ENCODE measurements around the gene LPAR6.

The LPAR6 gene

DNA sequence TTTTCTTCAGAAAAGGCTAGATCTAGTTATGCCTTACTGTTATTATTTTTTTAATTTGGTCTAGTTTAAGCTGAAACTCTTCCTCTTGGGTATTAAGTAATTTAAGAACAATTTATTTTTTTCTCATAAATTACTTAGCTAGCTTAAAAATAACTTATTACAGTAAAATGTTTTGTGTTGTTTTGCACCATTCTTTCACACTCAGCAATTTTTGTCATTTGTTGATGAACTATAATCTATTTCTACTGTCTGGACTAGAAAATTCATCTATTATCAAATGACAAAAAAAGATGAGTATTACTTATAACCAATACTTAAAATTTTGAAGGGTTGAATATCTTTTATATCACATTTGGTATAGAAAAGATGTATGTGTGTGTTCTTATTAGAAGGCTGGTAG is 1.6 kb upstream of the LPAR6 start:
- DNase-seq (ENCODE audit: low spot score), result no peak

DNA sequence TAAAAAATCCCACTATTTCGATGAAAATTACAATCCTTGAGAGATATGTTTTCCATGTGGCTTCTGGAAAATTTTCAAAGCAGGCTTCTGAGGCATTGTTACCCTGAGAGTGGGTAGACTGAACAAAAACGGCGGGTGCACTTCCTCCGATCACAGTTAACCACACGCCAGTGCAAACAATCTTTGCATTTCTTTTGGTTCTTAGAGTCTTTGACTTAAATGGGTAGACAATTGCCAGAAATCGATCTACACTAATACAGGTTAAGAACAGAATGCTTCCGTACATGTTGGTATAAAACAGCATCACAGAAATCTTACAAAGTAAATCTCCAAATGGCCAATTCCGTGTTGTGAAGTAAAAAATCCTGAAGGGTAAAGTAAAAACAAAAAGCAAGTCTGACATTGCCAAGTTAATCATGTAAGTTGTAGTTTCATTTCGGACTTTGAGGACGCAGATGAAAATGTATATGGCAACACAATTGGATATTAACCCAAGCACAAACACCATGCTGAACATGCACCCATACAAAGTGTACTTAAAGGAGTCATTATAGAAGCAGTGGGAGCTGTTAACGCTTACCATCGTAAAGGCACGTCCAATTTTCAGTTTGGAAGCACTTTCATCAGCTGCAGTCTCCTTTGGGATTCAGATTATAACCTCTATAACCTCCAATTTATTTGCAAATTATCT is 927 bp downstream of the LPAR6 start:
- DNase-seq (ENCODE audit: low spot score), result no peak

DNA sequence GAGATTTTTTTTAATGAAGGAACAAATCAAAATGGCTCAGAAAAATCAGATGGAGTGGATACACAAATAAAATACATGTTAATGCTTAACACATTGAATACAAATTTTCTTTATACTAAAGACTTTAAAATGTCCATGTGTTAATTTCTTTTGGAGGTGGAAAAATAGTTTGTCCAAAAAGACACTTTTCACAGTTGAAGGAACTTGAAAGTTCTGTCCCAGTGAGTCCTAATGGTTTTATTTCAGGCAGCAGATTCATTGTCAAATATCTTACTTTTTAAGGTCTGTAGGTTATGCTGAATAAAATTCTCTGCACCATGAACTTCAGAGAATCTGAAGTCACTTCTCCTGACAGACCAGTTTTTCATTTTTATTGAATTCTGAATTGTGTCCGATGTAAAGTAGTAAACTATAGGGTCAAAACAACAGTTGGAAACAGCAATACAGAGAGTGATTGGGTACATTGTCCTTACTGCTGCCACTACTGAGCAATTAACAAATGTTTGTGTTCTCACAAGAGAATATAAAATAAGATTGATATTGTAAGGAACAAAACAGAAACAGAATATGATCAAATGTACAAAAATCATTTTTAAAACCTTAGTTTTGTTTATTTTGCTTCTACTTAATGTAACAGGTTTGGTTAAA is 1.6 kb downstream of the LPAR6 start:
- no peak for DNase-seq (ENCODE audit: low spot score)

DNA sequence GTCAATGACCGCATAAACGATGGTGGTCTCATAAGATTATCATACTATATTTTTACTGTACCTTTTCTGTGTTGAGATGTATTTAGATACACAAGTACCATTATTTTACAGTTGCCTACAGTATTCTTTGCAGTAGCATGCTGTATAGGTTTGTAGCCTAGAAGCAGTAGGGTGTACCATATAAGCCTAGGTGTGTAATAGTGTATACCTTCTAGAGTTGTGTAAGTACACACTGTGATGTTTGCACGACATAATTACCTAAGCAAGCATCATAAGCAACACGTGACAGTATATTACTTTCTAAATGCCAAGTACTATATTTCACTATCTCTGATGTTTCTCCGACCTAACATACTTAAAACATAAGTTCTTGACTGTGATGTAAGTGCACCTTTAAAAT is 2.7 kb downstream of the LPAR6 start:
- no peak for DNase-seq (ENCODE audit: low spot score)

DNA sequence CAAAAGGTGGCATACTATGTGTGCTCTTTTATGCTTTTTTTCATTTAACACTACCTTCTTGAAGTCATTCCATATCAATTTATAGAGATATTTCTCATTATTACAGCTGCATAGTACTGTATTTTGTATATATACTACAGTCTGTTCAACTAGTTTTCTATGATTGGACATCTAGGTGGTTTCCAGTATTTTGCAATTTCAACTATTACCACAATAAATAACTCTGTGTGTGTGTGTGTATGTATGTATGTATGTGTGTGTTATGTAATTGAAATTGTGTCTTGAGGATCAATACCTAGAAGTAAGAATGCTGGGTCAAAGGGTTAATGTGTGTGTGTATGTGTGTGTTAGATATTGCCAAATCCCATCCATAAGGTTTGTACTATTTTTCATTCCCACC is 7.0 kb downstream of the LPAR6 start:
- no peak for DNase-seq (ENCODE audit: low spot score)

DNA sequence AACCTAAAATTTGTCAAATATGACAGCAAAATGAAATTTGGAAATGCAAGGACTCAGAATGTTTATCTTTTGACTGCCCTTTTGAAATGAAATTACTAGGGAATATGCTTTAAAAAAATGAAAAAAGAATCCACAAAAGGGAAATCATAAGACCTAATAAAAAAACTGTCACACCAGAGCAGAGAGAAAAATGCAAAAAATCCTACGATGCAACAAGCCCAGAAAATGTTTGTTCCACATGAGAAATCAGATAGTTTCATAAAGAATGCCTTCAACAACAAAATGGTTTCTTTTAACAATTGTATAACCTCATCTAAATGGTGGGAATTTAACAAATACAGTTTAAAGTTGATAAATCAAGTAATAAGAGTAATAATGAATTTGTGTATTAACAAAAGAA is 8.0 kb downstream of the LPAR6 start:
- no peak for DNase-seq (ENCODE audit: low spot score)

DNA sequence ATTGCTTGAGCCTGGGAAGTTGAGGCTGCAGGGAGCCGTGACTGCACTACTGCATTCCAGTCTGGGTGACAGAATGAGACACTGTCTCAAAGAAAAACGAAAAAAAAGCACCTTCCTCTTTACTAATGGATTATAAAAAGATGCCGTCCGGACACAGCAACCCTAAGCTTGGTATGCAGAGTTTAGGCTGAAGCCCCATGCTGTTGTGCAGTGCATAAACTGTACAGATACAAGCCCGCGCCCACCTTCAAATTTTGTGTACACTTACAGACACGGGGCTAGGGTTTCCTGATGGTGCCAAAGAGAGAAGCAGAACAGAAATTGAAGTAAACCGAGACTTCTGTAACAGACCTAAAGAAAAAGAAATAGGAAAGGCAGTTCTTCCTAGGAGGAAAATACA is 9.0 kb downstream of the LPAR6 start:
- DNase-seq (ENCODE audit: low spot score), result no peak

DNA sequence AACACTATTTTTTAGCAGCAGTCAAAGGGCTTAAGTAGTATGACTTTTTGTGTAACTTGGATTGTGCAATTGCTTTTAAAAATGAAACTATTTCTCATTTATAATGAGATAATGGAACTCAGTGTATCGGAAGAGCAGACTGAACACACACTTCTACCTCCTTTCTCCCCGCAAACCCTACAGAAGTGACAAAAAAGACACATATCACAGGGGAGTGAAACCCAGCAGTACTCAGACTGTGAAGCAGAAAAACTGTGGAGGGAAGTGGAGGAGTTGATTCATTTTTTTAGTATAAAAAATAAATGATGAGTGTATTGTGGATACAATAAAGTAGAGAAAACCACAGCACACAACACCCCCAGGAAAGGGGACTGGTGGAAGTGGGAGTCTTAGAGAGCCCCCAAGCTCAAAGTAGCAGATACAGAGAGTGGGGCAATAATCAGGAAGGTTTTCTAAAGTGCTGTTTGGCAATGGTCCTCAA is 9.7 kb downstream of the LPAR6 start:
- no peak for DNase-seq (ENCODE audit: low spot score)

DNA sequence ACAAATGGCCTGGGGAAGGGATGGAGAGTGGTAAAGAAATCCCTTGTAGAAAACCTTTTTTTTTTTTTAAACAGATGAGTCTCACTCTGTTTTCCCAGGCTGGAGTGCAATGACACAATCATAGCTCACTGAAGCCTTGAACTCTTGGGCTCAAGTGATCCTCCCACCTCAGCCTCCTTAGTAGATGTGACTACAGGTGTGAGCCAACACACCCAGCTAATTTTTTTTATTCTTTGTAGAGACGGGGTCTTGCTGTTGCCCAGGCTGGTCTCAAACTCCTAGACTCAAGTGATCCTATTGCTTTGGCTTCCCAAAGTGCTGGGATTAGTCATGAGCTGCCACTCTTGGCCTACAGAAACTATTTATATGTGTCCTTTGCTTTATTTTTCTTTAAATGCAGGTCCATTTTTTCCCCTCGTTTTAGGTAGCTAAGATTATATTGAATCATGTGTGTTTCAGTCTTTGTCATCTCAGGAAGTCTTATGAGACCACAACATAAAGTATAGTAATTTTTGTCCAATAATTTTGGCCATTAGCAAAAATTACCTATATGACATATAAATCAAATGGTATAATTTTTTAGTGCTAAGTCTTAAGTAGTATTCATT is 10.5 kb downstream of the LPAR6 start:
- no peak for DNase-seq (ENCODE audit: low spot score)

DNA sequence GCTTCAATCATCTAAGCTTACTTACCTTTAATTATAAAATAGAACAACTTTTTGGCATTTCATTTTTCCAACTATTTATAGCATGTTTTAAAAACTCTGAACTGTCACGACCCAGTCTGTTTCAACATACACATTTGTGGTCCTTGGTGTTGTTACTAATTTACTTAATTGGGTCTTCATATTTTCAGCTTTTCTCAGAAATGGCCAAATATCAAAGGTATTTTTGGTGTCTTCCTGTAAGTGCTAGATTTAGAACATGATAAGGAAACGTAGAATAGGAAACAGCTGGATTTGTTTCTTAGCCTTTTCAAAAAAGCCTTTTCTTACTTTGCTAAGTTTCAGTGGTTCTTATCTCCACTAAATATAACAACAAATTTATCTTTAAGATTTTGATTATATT is 11.4 kb downstream of the LPAR6 start:
- no peak for DNase-seq (ENCODE audit: low spot score)

DNA sequence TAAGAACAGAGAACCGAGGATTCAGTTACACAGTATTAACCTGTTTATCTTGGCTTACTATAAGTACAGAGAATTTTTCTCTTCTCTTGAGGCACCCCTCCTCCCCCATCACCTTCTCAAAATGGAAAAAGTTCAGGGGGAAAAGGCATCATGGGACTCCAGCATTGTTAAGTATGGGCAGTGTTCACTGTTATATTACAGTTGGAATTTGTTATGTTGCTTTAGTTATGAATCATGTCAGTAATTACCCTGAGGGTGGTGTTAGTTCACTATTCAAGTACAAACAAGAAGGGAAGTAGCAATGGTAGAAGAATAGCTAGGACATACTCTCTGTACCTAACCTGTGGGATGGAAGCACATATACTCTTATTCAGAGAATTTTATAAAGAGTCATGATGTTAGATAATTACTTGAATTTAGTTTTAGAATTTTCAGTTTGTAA is 12.0 kb downstream of the LPAR6 start:
- no peak for DNase-seq (ENCODE audit: low spot score)

DNA sequence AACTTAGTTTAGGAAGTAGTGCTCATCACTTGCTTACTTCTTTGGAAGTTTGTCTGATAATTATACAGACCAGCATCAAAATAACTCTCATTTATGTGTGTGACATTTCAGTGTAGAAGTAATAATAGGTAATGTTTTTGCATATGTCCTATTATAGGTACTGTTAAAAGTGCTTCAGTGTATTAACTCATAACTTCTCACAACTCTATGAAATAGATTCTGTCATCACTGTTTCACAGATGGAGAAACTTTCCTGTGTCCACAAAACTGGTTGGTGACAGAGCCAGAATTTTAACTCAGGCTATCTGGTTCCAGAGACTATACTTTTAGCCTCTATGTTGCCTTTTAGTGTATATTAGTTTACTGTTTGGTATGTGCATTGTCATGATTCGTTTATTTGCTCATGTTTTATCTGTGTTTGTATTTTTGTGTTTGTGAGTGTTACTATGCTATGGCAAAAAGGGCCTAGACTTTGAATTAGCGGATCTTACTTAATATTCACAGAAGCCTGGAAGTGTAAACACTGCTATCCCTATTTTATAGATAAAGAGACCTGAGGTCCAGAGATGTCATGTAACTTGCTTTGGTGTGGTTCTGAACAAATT is 12.7 kb downstream of the LPAR6 start:
- no peak for DNase-seq (ENCODE audit: low spot score)

DNA sequence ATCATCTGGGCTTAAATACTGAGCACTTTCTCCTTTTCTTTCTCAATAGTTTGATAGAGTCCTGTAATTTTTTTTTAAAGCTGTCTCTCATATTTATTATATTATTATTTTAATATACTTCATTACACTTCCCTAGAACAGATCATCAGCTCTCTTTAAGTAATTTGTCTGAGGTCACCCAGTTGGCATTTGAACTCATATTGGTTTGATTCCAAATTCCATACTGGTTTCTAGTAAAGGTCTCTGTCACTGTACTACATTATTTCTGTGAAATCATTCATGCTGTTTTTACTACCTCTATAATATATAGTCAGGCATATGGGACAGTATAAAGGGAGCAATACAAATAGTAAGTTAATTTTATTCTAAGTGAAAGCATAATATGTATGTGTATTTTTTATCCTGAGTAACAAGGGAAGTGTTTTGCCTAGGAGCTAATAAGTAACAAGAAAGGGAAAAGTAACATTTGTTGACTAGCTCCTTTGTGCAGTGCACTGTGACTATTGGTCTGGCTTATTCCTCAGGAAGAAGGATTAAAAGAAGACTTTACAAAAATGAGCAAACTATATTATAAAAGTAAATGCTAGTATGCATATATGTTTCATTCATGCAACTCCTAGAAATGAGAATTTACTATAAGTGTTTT is 14.3 kb downstream of the LPAR6 start:
- DNase-seq (ENCODE audit: low spot score), result no peak

DNA sequence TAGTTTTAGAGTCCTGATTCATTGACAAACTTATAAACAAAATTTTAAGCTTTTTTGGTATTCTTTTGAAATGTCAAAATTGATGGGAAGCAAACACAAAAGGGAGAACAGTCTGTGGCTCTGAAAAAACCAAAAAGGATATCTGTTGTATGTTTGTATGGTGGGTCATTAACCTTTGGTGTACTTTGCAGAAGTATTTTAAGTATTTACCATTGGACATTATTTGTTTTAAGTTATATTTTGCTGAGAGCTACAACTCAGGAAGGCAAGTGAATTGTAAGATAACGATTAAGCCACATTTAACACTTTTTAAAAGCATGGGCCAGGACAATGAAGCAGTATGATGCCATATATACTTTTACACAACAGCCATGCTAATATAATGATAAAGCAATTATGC is 15.2 kb downstream of the LPAR6 start:
- no peak for DNase-seq (ENCODE audit: low spot score)

DNA sequence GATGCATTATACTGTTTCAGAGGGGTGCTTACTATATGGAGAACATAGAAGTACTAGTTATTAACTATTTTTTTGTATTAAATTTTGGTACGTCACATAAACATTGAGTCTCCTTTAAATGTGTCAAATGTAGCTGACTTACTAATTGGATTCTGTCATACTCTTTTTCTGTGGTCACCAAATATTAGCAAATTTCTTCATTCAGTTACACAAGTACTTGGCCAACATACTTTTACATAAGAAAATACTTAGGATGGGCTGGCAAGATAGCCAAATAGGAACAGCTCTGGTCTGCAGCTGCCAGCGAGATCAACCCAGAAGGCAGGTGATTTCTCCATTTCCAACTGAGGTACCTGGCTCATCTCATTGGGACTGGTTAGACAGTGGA is 19.2 kb downstream of the LPAR6 start:
- DNase-seq (ENCODE audit: low spot score), result no peak

DNA sequence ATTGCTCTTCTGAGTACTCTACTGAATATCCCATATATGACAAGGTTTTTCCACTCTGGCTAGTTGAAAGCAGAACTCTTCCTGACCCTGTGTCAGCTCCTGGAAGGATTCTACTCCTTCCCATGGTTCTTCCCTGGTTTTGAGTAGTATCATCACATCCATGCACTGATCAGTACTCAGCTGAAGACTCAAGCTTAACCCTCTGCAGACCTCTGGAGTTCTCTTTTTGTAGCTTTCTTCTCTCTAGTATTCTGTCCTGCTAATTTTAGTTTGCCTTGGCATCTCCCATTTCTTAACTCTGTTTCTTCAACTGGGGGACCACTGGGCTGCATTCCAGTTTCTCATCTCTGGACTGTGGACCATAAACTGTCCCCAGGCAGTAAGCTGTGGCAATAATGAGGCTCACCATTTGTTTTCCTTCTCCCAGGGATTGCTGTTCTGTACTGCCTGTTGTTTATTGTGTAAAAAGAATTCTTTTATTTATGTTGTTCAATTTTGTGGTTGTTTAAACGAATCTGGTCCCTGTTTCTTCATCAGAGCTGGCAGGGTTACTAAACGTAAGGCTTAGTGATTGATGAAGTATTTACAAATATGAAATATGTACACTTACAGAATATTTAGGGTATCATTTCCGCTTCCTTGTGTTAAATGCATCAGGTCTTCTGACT is 19.7 kb downstream of the LPAR6 start:
- no peak for DNase-seq (ENCODE audit: low spot score)

DNA sequence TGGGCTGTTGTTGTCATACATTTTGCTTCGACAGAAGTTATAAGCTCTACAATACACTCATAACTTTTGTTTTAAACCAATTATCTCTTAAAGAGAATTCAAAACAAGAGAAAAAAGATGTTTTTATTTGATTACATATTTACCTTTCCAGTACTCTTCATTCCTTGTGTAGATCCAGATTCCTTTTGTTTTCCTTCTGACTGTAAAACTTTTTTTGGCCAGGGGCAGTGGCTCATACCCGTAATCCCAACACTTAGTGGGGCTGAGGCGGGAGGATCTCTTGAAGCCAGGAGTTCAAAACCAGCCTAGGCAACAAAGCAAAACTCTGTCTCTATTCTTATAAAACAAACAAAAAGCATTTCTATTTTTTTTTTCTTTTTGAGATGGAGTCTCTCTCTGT is 21.7 kb downstream of the LPAR6 start:
- no peak for DNase-seq (ENCODE audit: low spot score)

DNA sequence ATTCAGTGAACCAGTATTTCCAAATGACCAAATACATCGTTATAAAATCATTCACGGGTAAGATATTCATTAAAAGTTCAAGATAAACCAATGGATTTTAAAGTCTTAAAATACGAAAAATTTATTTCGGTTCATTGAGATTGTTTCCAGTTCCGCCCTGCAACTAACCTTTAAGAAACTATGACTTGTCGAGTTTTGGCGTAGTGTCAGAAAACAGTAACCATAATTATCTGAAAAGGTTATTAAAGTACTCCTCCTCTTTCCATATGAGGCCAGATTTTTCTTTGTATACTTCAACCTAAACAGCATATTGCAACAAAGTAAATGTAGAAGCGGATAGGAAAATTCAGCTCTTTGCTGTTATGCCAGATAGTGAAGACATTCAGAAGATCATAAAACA is 26.1 kb downstream of the LPAR6 start:
- DNase-seq (ENCODE audit: low spot score), result no peak

DNA sequence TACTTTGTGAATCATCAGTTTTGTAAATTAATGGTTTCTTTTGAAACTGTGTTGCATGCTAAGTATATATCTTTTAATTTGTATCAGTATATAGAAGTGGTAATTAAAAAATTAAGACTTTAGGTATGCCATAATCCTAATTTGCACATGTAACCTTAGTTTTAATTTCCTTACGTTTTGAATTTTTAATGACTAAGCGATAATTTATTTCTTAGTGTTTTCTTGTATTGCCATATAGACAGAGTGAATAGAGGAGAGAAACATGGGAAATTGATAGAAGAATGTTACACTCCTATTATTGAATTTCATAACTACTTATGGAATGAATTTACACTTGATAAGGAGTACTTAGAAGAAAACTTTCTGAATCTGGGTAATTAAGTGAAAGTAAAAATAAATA is 29.5 kb downstream of the LPAR6 start:
- no peak for DNase-seq (ENCODE audit: low spot score)

DNA sequence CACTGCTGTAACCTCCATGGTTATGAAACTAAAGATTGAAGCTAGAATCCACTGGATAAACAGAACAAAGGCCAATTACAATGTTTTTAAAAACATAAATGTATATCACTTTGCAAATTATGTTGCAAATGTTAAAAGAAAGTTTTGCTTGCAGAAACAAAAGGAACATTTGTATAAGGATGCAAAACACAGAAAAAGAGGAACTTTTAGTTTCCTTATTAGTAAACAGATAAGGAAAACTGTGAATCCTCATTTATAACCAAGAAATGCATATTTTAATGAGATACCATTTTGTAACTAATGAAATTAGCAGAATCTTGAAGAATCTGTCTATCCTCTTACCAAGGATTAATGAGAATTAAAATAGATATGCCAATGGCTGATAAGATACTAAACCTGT is 32.3 kb downstream of the LPAR6 start:
- no peak for DNase-seq (ENCODE audit: low spot score)

DNA sequence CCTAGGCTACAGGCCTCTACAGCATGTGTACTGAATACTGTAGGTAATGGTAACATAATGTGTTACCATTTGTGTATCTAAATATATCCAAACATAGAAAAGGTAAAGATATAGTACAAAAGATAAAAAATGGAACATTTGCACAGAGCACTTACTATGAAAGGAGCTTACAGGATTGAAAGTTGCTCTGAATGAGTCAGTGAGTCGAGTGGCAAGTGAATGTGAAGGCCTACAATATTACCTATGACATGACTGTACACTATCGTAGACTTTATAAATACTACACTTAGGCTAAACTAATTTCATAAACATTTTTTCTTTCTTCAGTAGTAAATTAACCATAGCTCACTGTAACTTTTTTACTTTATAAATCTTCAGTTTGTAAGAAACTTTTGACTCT is 35.1 kb downstream of the LPAR6 start:
- DNase-seq (ENCODE audit: low spot score), result no peak

DNA sequence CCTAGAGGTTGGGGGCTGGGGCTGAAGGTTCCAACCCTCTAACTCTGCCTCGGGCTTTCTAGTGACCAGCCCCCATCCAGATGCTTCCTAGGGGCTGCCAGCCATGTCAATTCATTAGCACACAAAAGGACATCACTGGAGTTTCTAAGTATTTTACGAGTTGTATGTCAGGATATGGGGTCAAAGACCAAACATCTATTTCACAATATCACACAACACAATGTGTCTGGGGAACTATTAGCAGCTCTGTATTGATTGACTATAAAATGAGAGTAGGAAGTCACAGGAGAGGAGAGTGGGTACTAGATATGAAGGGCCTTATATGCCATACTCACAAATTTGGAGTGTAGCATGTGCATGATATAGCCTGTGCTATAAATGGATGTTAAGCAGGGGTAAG is 42.1 kb downstream of the LPAR6 start:
- no peak for DNase-seq (ENCODE audit: low spot score)

All from hematopoietic multipotent progenitor cell treated with erythropoietin and hydrocortisone succinate and interleukin-3 and kit ligand, for 15 days (in vitro differentiated cells).